Heart left ventricle (tissue), 16 donors: ENCODE measurements around the gene IFI27L2. TPM values are rescaled to one million over a fixed set of nuclear protein-coding genes. Genes with fewer than 3 reads are reported as not detected.
A peak's percentile ranks its signal among the peaks of the same experiment; 100 is the strongest.

ENCODE experiments used
- ATAC-seq, 4 donors: fragments of 200-7000 bp; cut with Tn5 transposase; one replicate each; pipeline ENCODE4 v1.9.1; 2020 to 2022; ENCODE audit warnings: moderate library complexity in 4 of 4, mild to moderate bottlenecking in 3 of 4, moderate number of reproducible peaks in 1 of 4
- DNase-seq, 5 donors: peaks; one replicate each; pipeline ENCODE4 v3.0.0-alpha.2; 2020
- H3K27ac ChIP-seq, 12 donors: fragments of 200-600 bp; sonication (generic) in 4 of 12; one replicate each; pipeline versions ENCODE4 v1.5.0 to v1.8.0; 2016 to 2022; ENCODE audit warnings: mild to moderate bottlenecking in 2 of 12
- H3K27me3 ChIP-seq, 9 donors: fragments of 200-600 bp; sonication (generic) in 2 of 9; one replicate each; pipeline versions ENCODE4 v1.5.1 to v1.8.0; 2016 to 2022; ENCODE audit warnings: mild to moderate bottlenecking in 3 of 9
- H3K36me3 ChIP-seq, 9 donors: fragments of 200-600 bp; sonication (generic) in 2 of 9; one replicate each; pipeline versions ENCODE4 v1.5.0 to v1.8.0; 2018 to 2022; ENCODE audit warnings: mild to moderate bottlenecking in 2 of 9
- H3K4me1 ChIP-seq, 12 donors: fragments of 200-600 bp; sonication (generic) in 4 of 12; one replicate each; pipeline versions ENCODE4 v1.5.0 to v1.8.0; 2016 to 2022; ENCODE audit warnings: mild to moderate bottlenecking in 3 of 12
- H3K4me3 ChIP-seq, 12 donors: fragments of 200-600 bp; sonication (generic) in 4 of 12; one replicate each; pipeline versions ENCODE4 v1.5.0 to v1.8.0; 2017 to 2022; ENCODE audit warnings: mild to moderate bottlenecking in 9 of 12, moderate library complexity in 4 of 12
- H3K9me3 ChIP-seq, 12 donors: fragments of 200-600 bp; sonication (generic) in 4 of 12; one replicate each; pipeline versions ENCODE4 v1.5.0 to v1.8.0; 2016 to 2022; ENCODE audit warnings: mild to moderate bottlenecking in 1 of 12
- CTCF ChIP-seq, 12 donors: fragments of 200-600 bp; sonication (generic) in 4 of 12; IDR thresholded peaks; one replicate each; pipeline versions ENCODE4 v1.5.0 to v1.8.0; 2018 to 2022; ENCODE audit warnings: antibody characterized with exemption in 12 of 12, mild to moderate bottlenecking in 5 of 12
- POLR2A ChIP-seq, 2 donors: fragments of 450-650 bp; IDR thresholded peaks; one replicate each; pipeline ENCODE4 v1.6.1; 2017; ENCODE audit warnings: antibody characterized with exemption in 2 of 2, mild to moderate bottlenecking in 2 of 2, moderate library complexity in 2 of 2
- WGBS, 4 donors: extraction: QIAGEN DNeasy Blood & Tissue Kit in 2 of 4; methylation state at CpG; one replicate each; pipeline versions ENCODE4 v1.1.5 to v1.1.7; 2013 to 2018; 5-methylcytosine and 5-hydroxymethylcytosine counted together
- intact Hi-C, 10 donors: fragments of 100-400 bp; cut with DNase I; formaldehyde crosslinking; loops; one replicate each; pipeline versions ENCODE4 v1.11.1 to v1.14.2; 2022
- polyA plus RNA-seq, 2 donors: library from polyadenylated mRNA; stranded (reverse); fragments of 200-250 nt; gene quantifications; one replicate each; pipeline ENCODE4 v1.2.3, GENCODE V29; 2013
- total RNA-seq, 9 donors: library from RNA; depleted of rRNA in 2 of 9; stranded (reverse); fragments of >200 nt in 2 of 9; fragmentation: NEBNext Ultra II Directional in 3 of 9; extraction: Animal tissue kit (Norgen Biotek cat#: 25700) in 3 of 9; gene quantifications; one replicate each; pipeline versions ENCODE4 v1.1.0 to v1.2.4, GENCODE V29; 2016 to 2023
- donor health status: ischemic (EF 13 %, LVEDD 7.1; RV severe dilation, severe dysfunction).
- donor health status: healthy with polysubstance abuse.
- donor health status: DM: no; HTN: yes; CAD: no.
- donor health status: DM: no; HTN: no; CAD: no.
- donor health status: ischemic (EF 25% LVEDD 6.9; RV normal size, moderate dysfunction).
- donor health status: ischemic (EF 25% LVEDD 5.7; RV mildly dilated, moderate dysfunction).
- donor health status: healthy.
- donor health status: DM: yes; HTN: yes; CAD: no.
- donor health status: ischemic (EF 35%, LVEDD 5.7; RV mildly dilated, moderate dysfunction).
- donor health status: nonischemic (EF 11% LVEDD 7.7; RV severe dilation, severe dysfunction).
- donor health status: DM: yes; HTN: yes; CAD: no.
- donor health status: PGD.
- donor health status: ischemic (EF 29% LVEDD 5.4; RV normal size, mild dysfunction).
- donor health status: nonischemic (EF 23%, LVEDD 6.1; RV moderate dilation, normal function).

IFI27L2 gene
- total and polyA plus RNA-seq, 11 donors, result 44.8 to 102 (median 61.8) TPM

DNA sequence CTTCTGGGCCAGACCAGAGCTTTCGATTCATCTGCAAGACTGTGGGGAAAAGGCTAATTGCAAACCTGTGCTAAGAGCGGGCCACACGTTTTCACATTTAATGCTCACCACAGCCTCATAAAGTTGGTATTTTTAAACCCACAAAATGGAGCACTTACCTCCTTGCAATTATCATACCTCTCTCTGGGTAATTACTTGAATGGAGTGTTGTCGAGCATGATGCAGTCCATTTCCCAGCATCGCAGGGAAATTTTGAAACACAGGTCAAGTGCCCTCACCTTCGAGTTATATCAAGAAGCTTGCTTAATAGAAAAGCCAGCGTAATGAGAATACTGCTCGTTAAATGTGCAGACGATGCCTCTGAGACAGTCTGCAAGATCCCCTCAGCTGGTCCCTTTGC is 8.8 kb upstream of the IFI27L2 start:
- intact Hi-C loops, result loop anchor here (5.0 to 10.0 kb wide), 6 partner anchors 39 to 347 kb away; no protein-coding TSS in a partner anchor
- Histone ChIP-seq H3K27ac (no peak overlapping the region), H3K4me1 (no peaks in the 10 kb centered on the region), H3K9me3 (peaks cover 0 to 12% (median 0%) of the 10 kb centered on the region in 12 donors), H3K4me3 (no peak overlapping the region), H3K36me3 (no peaks in the 10 kb centered on the region), H3K27me3 (no peaks in the 10 kb centered on the region)
- ATAC-seq (no peak), DNase-seq (no peak)
- TF ChIP-seq CTCF (IDR thresholded peaks at IDR 0.05) (no peak), POLR2A (IDR thresholded peaks at IDR 0.05) (no peak)
- 86 to 91% (median 89%) methylated on average over 9 of the region's 9 CpGs for WGBS, 4 donors

GRCh38 chr14:94136575-94137331 is 7.3 kb upstream of the IFI27L2 start:
- ATAC-seq, result peak; percentile 61 to 95 (median 94)
- H3K4me3 ChIP-seq, result no peak overlapping the region
- peak; percentile 89 to 99 (median 96) for TF ChIP-seq CTCF (IDR thresholded peaks at IDR 0.05)
- no peak for TF ChIP-seq POLR2A (IDR thresholded peaks at IDR 0.05)
- peaks cover 0 to 12% (median 0%) of the 10 kb centered on the region in 12 donors for H3K9me3 ChIP-seq
- H3K4me1 ChIP-seq, result no peaks in the 10 kb centered on the region
- peak; percentile 81 to 91 (median 86) for DNase-seq
- H3K27ac ChIP-seq, result no peak overlapping the region
- H3K27me3 ChIP-seq, result no peaks in the 10 kb centered on the region
- 29 to 42% (median 31%) methylated on average over 13 to 18 of the region's 18 CpGs for WGBS, 4 donors
- intact Hi-C loops, result loop anchor here (1.0 to 10.0 kb wide), 9 partner anchors 41 to 348 kb away; no protein-coding TSS in a partner anchor
- H3K36me3 ChIP-seq, result no peaks in the 10 kb centered on the region

DNA sequence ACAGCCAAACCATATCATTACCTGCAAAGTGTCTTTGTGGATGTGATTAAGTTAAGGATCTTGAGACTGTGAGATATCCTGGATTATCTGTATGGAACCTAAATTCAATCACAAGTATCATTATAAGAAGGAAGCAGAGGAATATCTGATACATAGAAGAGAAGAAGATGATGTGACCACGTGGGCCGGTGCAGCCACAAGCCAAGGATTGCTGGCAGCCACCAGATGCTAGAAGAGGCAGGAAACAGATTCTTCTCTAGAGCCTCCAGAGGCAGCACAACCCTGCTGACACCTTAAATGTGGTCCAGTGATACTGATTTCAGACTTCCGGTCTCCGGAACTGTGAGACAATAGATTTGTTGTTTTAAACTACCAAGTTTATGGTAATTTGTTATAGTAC is 6.1 kb upstream of the IFI27L2 start:
- peaks cover 0 to 1% (median 0%) of the 10 kb centered on the region in 12 donors for H3K4me1 ChIP-seq
- no peaks in the 10 kb centered on the region for H3K36me3 ChIP-seq
- DNase-seq, result no peak
- WGBS, 4 donors, result 72 to 81% (median 76%) methylated on average over 4 of the region's 4 CpGs
- no peak for ATAC-seq
- no peak overlapping the region for H3K4me3 ChIP-seq
- TF ChIP-seq POLR2A (IDR thresholded peaks at IDR 0.05) (no peak), CTCF (IDR thresholded peaks at IDR 0.05) (no peak)
- no peaks in the 10 kb centered on the region for H3K27me3 ChIP-seq
- no peak overlapping the region for H3K27ac ChIP-seq
- intact Hi-C loops, result loop anchor here (5.0 to 10.0 kb wide), 6 partner anchors 42 to 349 kb away; no protein-coding TSS in a partner anchor
- H3K9me3 ChIP-seq, result peaks cover 0 to 12% (median 0%) of the 10 kb centered on the region in 12 donors

DNA sequence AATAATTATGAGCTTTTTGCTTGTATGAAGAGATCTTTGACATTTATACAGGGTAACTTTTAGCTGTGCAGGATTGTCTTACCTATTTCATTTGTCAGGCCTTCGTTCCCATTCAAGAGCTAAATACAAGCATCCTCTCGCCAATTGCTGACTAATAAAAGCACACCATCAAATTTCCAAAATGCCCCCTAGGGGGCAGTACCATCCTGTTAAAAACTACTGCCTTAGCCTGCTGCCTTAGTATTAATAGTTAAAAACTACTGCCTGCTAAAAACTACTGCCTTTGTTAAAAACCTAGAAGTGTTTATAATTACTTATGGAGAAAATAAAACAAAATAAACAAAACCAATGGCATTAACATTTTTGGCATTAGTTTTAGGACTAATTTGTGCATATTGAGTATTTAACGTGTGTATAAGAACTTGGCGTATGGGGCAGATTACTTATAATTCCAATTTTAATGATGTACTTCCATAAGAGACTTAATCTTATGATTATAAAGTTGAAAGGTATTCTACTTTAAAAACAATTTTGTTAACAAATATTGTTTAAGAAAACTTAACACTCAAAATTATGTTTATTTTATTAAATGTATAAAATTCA is 3.0 kb upstream of the IFI27L2 start:
- intact Hi-C loops, result loop anchor here in 7 of 10 donors (5.0 to 10.0 kb wide), 7 partner anchors 45 to 355 kb away; partner anchors contain the start of genes DDX24 (in 1 of the 7) and IFI27L1 (in 1 of the 7)
- no peak for DNase-seq

More for the DNA sequence above, 3.0 kb upstream of the IFI27L2 start:
- Histone ChIP-seq H3K27me3 (no peaks in the 10 kb centered on the region), H3K9me3 (peaks cover 0 to 12% (median 0%) of the 10 kb centered on the region in 12 donors), H3K27ac (no peak overlapping the region), H3K36me3 (peaks cover 0 to 3% (median 0%) of the 10 kb centered on the region in 9 donors), H3K4me3 (no peak overlapping the region), H3K4me1 (peaks cover 0 to 18% (median 8%) of the 10 kb centered on the region in 12 donors)
- 43 to 46% (median 45%) methylated on average over 4 of the region's 4 CpGs for WGBS, 4 donors
- no peak for ATAC-seq
- no peak for TF ChIP-seq POLR2A (IDR thresholded peaks at IDR 0.05)
- peak; percentile 75 to 87 (median 83) for TF ChIP-seq CTCF (IDR thresholded peaks at IDR 0.05)
